Measurements from ENCODE around the gene SOWAHA.

Gene SOWAHA

GRCh38 chr5:132773114-132773513, 40.0 kb upstream of the SOWAHA start:
- Histone ChIP-seq H3K4me1 (ENCODE audit: control insufficient read depth, insufficient read depth, low read length) (peaks cover 36% of the 10 kb centered on the region), H3K9ac (ENCODE audit: low read length) (no peak overlapping the region), H3K4me3 (ENCODE audit: low read length) (no peak overlapping the region)

DNA sequence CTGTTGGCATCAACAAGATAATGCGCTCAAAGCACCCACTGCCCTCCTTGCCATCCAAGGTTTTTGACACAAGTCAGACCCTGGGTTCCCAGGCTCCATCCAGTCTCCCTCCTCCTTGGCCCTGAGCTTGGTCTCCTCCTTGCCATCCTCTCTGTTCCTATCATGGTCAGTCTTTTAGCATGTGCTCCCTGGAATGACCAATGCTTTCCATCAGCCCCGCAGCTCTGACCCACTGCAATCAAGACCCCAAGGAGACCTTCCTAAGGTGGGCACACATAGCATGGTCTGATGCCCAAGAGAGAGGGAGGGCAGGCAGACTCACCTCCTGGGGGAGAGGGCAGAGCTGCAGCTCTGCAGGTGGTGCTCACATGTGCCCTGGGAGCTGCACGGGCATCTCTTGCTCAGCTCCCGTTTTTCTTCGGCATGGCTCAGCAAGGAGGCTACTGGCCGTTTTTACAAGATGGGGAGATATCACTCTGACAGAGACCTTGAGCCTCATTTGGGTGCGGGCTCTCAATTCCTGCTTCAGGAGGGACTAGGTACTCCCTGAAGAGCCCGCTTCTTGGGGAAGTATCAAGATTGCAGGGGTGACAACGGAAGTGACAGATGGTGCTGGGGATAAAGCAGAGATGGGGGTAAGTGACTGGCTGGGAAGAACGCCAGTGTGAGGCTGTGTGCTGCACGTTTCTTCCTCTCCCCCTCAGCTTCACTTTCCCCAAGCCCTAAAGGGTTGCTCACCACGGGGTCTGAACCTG, 39.3 kb upstream of the SOWAHA start:
- H3K9ac ChIP-seq (ENCODE audit: low read length): no peak overlapping the region
- no peak overlapping the region for H3K4me3 ChIP-seq (ENCODE audit: low read length)
- H3K27me3 ChIP-seq (ENCODE audit: control insufficient read depth, insufficient read depth, low read length): no peaks in the 10 kb centered on the region
- peaks cover 40% of the 10 kb centered on the region for H3K4me1 ChIP-seq (ENCODE audit: control insufficient read depth, insufficient read depth, low read length)
- H3K36me3 ChIP-seq (ENCODE audit: control insufficient read depth, insufficient read depth, low read length): no peaks in the 10 kb centered on the region
- H3K9me3 ChIP-seq (ENCODE audit: control insufficient read depth, low read length): no peaks in the 10 kb centered on the region

More at GRCh38 chr5:132773114-132773513, 40.0 kb upstream of the SOWAHA start:
- H3K36me3 ChIP-seq (ENCODE audit: control insufficient read depth, insufficient read depth, low read length): no peaks in the 10 kb centered on the region
- no peaks in the 10 kb centered on the region for H3K9me3 ChIP-seq (ENCODE audit: control insufficient read depth, low read length)
- H3K27me3 ChIP-seq (ENCODE audit: control insufficient read depth, insufficient read depth, low read length): no peaks in the 10 kb centered on the region

DNA sequence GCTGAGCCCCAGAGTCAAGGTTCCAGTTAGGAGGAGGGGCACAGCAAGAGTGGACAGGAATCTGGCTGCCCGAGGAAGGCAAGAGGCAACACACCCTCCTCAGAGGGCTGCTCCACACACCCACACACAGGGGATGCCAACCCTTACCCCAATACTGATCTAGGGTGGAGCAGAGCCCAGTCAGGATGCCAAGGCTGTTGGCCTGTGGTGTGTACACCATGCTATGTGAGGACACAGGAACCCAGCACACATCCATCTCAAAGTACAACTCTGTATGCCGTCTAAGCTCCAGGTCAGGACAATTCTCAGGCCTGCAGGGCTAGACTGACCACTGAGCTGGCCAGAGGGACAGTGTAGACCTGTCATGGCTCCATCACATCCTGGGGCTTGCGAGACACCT, 38.7 kb upstream of the SOWAHA start:
- peaks cover 40% of the 10 kb centered on the region for H3K4me1 ChIP-seq (ENCODE audit: control insufficient read depth, insufficient read depth, low read length)
- H3K4me3 ChIP-seq (ENCODE audit: low read length): no peak overlapping the region
- no peaks in the 10 kb centered on the region for H3K9me3 ChIP-seq (ENCODE audit: control insufficient read depth, low read length)
- H3K27me3 ChIP-seq (ENCODE audit: control insufficient read depth, insufficient read depth, low read length): no peaks in the 10 kb centered on the region
- H3K36me3 ChIP-seq (ENCODE audit: control insufficient read depth, insufficient read depth, low read length): no peaks in the 10 kb centered on the region
- no peak overlapping the region for H3K9ac ChIP-seq (ENCODE audit: low read length)

DNA sequence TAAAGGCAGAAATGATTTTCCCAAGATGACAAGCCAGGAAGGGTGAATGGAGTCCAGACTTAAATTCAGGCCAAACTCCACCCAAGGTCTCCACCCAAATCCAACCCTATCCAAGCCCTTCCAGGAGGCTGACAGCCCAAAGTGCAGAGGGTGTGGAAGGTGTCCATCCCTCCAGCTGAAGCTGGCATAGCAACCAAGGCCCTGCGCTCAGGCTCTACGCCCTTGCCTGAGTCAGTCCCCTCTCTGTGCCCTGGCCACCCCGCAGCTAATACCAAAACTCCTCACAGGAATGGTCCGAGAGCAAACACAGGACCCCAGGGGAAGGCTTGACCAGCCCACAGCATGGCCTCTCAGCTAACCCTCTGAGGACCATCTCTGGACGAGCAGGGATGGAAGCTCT, 38.2 kb upstream of the SOWAHA start:
- Histone ChIP-seq H3K27me3 (ENCODE audit: control insufficient read depth, insufficient read depth, low read length) (no peaks in the 10 kb centered on the region), H3K4me1 (ENCODE audit: control insufficient read depth, insufficient read depth, low read length) (peaks cover 40% of the 10 kb centered on the region), H3K36me3 (ENCODE audit: control insufficient read depth, insufficient read depth, low read length) (no peaks in the 10 kb centered on the region), H3K9ac (ENCODE audit: low read length) (no peak overlapping the region), H3K4me3 (ENCODE audit: low read length) (no peak overlapping the region), H3K9me3 (ENCODE audit: control insufficient read depth, low read length) (no peaks in the 10 kb centered on the region)

- peak overlapping the region; percentile 73 for H3K9ac ChIP-seq (ENCODE audit: low read length)
- H3K4me3 ChIP-seq (ENCODE audit: low read length): peak overlapping the region; percentile 69
- H3K9me3 ChIP-seq (ENCODE audit: control insufficient read depth, low read length): no peaks in the 10 kb centered on the region
- H3K27me3 ChIP-seq (ENCODE audit: control insufficient read depth, insufficient read depth, low read length): no peaks in the 10 kb centered on the region
- H3K36me3 ChIP-seq (ENCODE audit: control insufficient read depth, insufficient read depth, low read length): no peaks in the 10 kb centered on the region
- H3K4me1 ChIP-seq (ENCODE audit: control insufficient read depth, insufficient read depth, low read length): peaks cover 37% of the 10 kb centered on the region
These were observed 37.6 kb upstream of the SOWAHA start for GRCh38 chr5:132775476-132775961.

DNA sequence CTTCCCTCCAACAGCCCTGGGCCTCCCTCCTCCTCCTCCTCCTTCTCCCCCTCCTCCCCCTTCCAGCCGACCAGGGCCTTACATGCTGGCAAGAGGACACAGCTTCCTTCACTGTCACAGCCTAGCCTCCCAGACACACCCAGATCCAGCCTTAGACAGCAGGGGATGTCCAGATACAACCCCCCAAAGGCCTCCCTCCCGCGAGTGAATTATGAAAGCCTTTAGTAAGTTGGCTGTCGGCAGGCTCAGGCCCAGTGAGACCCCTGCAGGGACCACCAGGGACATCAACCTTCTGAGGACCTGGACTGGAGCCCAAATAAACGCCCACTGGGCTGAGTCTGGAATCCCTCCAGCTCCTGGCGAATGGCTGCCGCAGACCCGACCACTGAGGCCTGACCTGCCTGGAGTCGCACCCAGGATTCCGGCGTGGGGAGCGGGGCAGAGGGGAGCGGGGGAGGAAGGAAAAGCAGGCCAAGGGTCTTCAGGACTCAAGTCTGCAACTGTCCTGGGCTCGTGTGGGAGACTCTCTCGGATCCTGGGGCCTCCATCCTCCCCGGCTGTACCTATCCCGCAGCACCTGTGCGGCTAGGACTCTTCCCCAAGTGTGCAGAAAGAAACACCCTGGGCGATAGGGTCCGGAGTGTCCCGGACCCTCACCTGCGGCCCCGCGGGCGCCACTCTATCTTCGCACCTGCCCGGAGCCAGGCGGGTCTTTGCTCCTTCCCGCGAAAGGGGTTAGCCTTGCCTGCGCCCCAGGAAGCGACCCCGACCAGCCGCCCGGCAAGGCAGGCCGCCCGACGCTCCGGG, 36.8 kb upstream of the SOWAHA start:
- Histone ChIP-seq H3K9me3 (ENCODE audit: control insufficient read depth, low read length) (no peaks in the 10 kb centered on the region), H3K36me3 (ENCODE audit: control insufficient read depth, insufficient read depth, low read length) (no peaks in the 10 kb centered on the region), H3K4me1 (ENCODE audit: control insufficient read depth, insufficient read depth, low read length) (peaks cover 37% of the 10 kb centered on the region), H3K9ac (ENCODE audit: low read length) (peak overlapping the region; percentile 73), H3K27me3 (ENCODE audit: control insufficient read depth, insufficient read depth, low read length) (no peaks in the 10 kb centered on the region), H3K4me3 (ENCODE audit: low read length) (peak overlapping the region; percentile 69)

- H3K9me3 ChIP-seq (ENCODE audit: control insufficient read depth, low read length): no peaks in the 10 kb centered on the region
- H3K4me1 ChIP-seq (ENCODE audit: control insufficient read depth, insufficient read depth, low read length): peaks cover 37% of the 10 kb centered on the region
- no peaks in the 10 kb centered on the region for H3K36me3 ChIP-seq (ENCODE audit: control insufficient read depth, insufficient read depth, low read length)
- H3K9ac ChIP-seq (ENCODE audit: low read length): peak overlapping the region; percentile 73
- no peaks in the 10 kb centered on the region for H3K27me3 ChIP-seq (ENCODE audit: control insufficient read depth, insufficient read depth, low read length)
- H3K4me3 ChIP-seq (ENCODE audit: low read length): peak overlapping the region; percentile 69
These were observed 36.2 kb upstream of the SOWAHA start for GRCh38 chr5:132776938-132777208.

DNA sequence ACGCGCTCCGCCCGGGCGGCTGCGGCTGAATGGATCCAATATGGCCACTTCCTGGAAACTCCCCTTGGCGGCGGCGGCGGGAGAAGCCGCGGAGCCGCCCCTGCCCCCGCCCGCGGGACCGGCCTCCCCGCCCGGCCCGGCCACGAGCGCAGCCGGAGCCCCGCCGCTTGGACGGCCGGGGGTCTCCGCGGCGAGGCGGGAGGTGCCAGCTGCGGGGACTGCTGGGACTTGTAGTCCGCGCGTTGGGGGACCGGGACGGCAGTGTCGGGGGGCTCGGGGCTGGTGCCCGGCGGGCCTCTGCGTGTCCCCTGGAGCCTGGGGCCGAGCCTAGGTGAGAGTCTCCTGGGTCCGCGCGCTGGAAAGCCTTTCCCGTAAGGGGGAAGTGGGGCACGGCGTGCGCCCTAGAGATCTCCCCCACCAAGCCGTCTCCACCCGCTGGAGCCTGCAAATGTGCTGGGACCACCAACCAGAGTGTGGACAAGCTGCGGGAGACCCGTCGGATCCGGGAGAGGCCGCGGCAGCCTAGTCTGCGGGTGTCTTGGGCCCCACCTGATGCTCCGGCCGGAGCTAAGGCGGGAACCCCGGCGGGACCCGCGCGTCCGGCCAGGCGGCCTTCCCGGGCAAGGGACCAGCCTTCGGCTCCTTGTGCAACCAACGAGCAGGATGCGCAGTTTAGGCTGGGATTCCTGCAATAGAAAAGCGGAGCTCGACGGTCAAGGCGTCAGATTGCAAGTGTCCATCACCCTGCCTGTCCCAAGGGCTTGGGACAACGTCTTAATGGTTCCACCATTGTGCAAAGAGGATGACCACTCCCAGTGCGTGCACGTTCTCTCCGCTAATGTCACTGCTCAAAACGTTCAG, 35.7 kb upstream of the SOWAHA start, which contains the start of gene SEPTIN8:
TSS of gene SEPTIN8 (minus strand) at position 31 of the 861 bp plus-strand sequence. CDS start 102 bp downstream, outside the sequence.
- Histone ChIP-seq H3K4me1 (ENCODE audit: control insufficient read depth, insufficient read depth, low read length) (peaks cover 37% of the 10 kb centered on the region), H3K4me3 (ENCODE audit: low read length) (peak within 1 kb of the TSS; percentile 69)

DNA sequence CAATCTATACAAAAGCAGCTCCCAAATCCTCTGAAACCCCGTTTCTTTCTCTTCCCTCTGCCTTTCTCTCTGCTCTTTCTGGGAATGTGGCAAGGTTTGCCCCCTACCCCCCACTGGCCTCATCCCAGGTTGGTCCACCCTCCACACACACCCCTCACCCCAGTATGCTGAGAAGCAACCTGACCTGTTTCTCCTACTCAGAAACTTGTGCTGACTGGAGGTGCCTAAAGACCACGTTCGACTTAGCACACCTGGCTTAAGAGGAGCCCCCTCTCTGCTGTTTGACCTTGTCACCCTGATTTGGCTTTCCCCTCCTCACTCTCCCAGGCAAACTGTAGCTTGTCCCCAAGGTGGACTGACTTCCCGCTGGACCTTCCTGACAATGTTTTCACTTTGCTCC, 35.0 kb upstream of the SOWAHA start:
- Histone ChIP-seq H3K9ac (ENCODE audit: low read length) (peak overlapping the region; percentile 70), H3K9me3 (ENCODE audit: control insufficient read depth, low read length) (no peaks in the 10 kb centered on the region), H3K36me3 (ENCODE audit: control insufficient read depth, insufficient read depth, low read length) (no peaks in the 10 kb centered on the region), H3K4me3 (ENCODE audit: low read length) (peak overlapping the region; percentile 44), H3K4me1 (ENCODE audit: control insufficient read depth, insufficient read depth, low read length) (peaks cover 37% of the 10 kb centered on the region), H3K27me3 (ENCODE audit: control insufficient read depth, insufficient read depth, low read length) (no peaks in the 10 kb centered on the region)

More for the DNA sequence above, 35.7 kb upstream of the SOWAHA start, which contains the start of gene SEPTIN8:
- no peaks in the 10 kb centered on the region for H3K27me3 ChIP-seq (ENCODE audit: control insufficient read depth, insufficient read depth, low read length)
- H3K9me3 ChIP-seq (ENCODE audit: control insufficient read depth, low read length): no peaks in the 10 kb centered on the region
- peak within 1 kb of the TSS; percentile 73 for H3K9ac ChIP-seq (ENCODE audit: low read length)
- no peaks in the 10 kb centered on the region for H3K36me3 ChIP-seq (ENCODE audit: control insufficient read depth, insufficient read depth, low read length)

GRCh38 chr5:132778856-132779255, 34.2 kb upstream of the SOWAHA start:
- Histone ChIP-seq H3K4me3 (ENCODE audit: low read length) (no peak overlapping the region), H3K9ac (ENCODE audit: low read length) (no peak overlapping the region), H3K36me3 (ENCODE audit: control insufficient read depth, insufficient read depth, low read length) (no peaks in the 10 kb centered on the region), H3K4me1 (ENCODE audit: control insufficient read depth, insufficient read depth, low read length) (peaks cover 36% of the 10 kb centered on the region), H3K9me3 (ENCODE audit: control insufficient read depth, low read length) (no peaks in the 10 kb centered on the region), H3K27me3 (ENCODE audit: control insufficient read depth, insufficient read depth, low read length) (no peaks in the 10 kb centered on the region)

DNA sequence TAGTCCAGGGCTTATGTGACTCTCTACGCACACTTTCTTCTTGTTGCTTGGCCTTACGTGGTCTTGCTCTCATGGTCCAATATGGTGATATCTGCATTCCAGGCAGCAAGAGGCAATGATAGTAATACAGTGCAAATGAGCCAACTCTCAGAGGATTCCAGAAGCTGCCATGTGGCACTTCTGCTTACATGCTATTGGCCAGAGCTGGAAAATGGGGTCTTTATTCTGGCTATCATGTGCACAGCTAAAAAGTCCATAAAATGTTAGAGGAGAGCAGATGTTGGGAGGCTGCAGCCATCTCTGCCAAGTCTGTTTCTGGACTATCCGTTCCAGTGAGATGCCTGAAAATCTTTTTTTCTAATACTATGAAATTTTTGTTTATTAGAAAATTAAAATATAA, 33.1 kb upstream of the SOWAHA start:
- Histone ChIP-seq H3K9ac (ENCODE audit: low read length) (no peak overlapping the region), H3K36me3 (ENCODE audit: control insufficient read depth, insufficient read depth, low read length) (no peaks in the 10 kb centered on the region), H3K27me3 (ENCODE audit: control insufficient read depth, insufficient read depth, low read length) (no peaks in the 10 kb centered on the region), H3K9me3 (ENCODE audit: control insufficient read depth, low read length) (no peaks in the 10 kb centered on the region), H3K4me3 (ENCODE audit: low read length) (no peak overlapping the region), H3K4me1 (ENCODE audit: control insufficient read depth, insufficient read depth, low read length) (peaks cover 25% of the 10 kb centered on the region)

Measured in mucosa of stomach (tissue), 1 donor.